Mesenchymal stem cell (in vitro differentiated cells and primary cell): ENCODE results near the gene RAD9B.

ENCODE experiments used
- DNase-seq: peaks from one replicate; pipeline ENCODE4 v3.0.0-alpha.2; 2013
- H2AFZ ChIP-seq: one replicate; pipeline ENCODE4 v1.6.1; 2013; ENCODE audit warnings: low read depth, mild to moderate bottlenecking, control low read depth, inconsistent platforms, low read length, moderate library complexity
- H2AK5ac ChIP-seq: 2 replicates; pipeline ENCODE4 v1.6.1; 2013; ENCODE audit warnings: low read length, moderate library complexity, mild to moderate bottlenecking, inconsistent platforms; ENCODE audit not compliant: severe bottlenecking
- H2BK120ac ChIP-seq: one replicate; pipeline ENCODE4 v1.6.1; 2013; ENCODE audit warnings: low read depth, mild to moderate bottlenecking, inconsistent platforms, low read length, moderate library complexity
- H2BK12ac ChIP-seq, 2 experiments: one replicate each; pipeline ENCODE4 v1.6.1; 2013; ENCODE audit warnings: inconsistent platforms in 2 of 2, low read length in 2 of 2, mild to moderate bottlenecking in 2 of 2, moderate library complexity in 2 of 2, control low read depth in 1 of 2
- H2BK15ac ChIP-seq: one replicate; pipeline ENCODE4 v1.6.1; 2013; ENCODE audit warnings: mild to moderate bottlenecking, low read depth, inconsistent platforms; ENCODE audit not compliant: poor library complexity, severe bottlenecking
- H2BK5ac ChIP-seq: 2 replicates; pipeline ENCODE4 v1.6.1; 2013; ENCODE audit warnings: low read depth, mild to moderate bottlenecking, low read length, control low read depth, inconsistent platforms; ENCODE audit not compliant: poor library complexity, severe bottlenecking
- H3K14ac ChIP-seq, 2 experiments: one replicate each; pipeline ENCODE4 v1.6.1; 2013; ENCODE audit warnings: inconsistent platforms in 2 of 2, low read length in 2 of 2, control low read depth in 1 of 2, mild to moderate bottlenecking in 1 of 2, moderate library complexity in 1 of 2
- H3K18ac ChIP-seq, 2 experiments: one replicate each; pipeline ENCODE4 v1.6.1; 2013; ENCODE audit warnings: inconsistent platforms in 2 of 2, low read length in 2 of 2, control low read depth in 1 of 2, low read depth in 1 of 2, mild to moderate bottlenecking in 1 of 2
- H3K23ac ChIP-seq, 2 experiments: one replicate each; pipeline ENCODE4 v1.6.1; 2013; ENCODE audit warnings: inconsistent platforms in 2 of 2, low read length in 2 of 2, mild to moderate bottlenecking in 2 of 2, moderate library complexity in 2 of 2, control low read depth in 1 of 2
- H3K27ac ChIP-seq: 2 replicates; pipeline ENCODE4 v1.5.1; 2013; ENCODE audit warnings: mild to moderate bottlenecking, moderate library complexity, low read length, control low read depth, inconsistent platforms; ENCODE audit not compliant: poor library complexity, severe bottlenecking
- H3K27me3 ChIP-seq, 2 experiments: 2 replicates each; pipeline versions ENCODE4 v1.6.1 to v1.7.0; 2013; ENCODE audit warnings: low read length in 2 of 2, mild to moderate bottlenecking in 2 of 2, moderate library complexity in 2 of 2, control low read depth in 1 of 2, inconsistent platforms in 1 of 2; ENCODE audit not compliant: control insufficient read depth in 1 of 2, insufficient read depth in 1 of 2
- H3K36me3 ChIP-seq, 2 experiments: 2 replicates each; pipeline versions ENCODE4 v1.6.1 to v1.7.0; 2013; ENCODE audit warnings: low read length in 2 of 2, control low read depth in 1 of 2, inconsistent platforms in 1 of 2, low read depth in 1 of 2, mild to moderate bottlenecking in 1 of 2; ENCODE audit not compliant: insufficient read depth in 2 of 2, control insufficient read depth in 1 of 2
- H3K4ac ChIP-seq, 2 experiments: one replicate each; pipeline ENCODE4 v1.6.1; 2013; ENCODE audit warnings: inconsistent platforms in 2 of 2, low read length in 2 of 2, mild to moderate bottlenecking in 2 of 2, moderate library complexity in 2 of 2, control low read depth in 1 of 2, low read depth in 1 of 2
- H3K4me1 ChIP-seq: 2 replicates; pipeline ENCODE4 v1.6.1; 2013; ENCODE audit warnings: low read depth, low read length, control low read depth; ENCODE audit not compliant: control insufficient read depth, insufficient read depth
- H3K4me2 ChIP-seq: 2 replicates; pipeline ENCODE4 v1.6.1; 2013; ENCODE audit warnings: low read length, mild to moderate bottlenecking, inconsistent platforms; ENCODE audit not compliant: poor library complexity, severe bottlenecking
- H3K4me3 ChIP-seq, 2 experiments: 2 replicates each; pipeline versions ENCODE4 v1.5.1 to v1.7.0; 2013; ENCODE audit warnings: low read length in 2 of 2, mild to moderate bottlenecking in 2 of 2, control low read depth in 1 of 2, low read depth in 1 of 2; ENCODE audit not compliant: insufficient read depth in 1 of 2
- H3K79me1 ChIP-seq: replicated peaks from 2 replicates; pipeline ENCODE4 v1.6.1; 2013; ENCODE audit warnings: mild to moderate bottlenecking, control low read depth, low read length, inconsistent platforms; ENCODE audit not compliant: poor library complexity, severe bottlenecking
- H3K9ac ChIP-seq: 2 replicates; pipeline ENCODE4 v1.7.0; 2013; ENCODE audit warnings: mild to moderate bottlenecking, low read length, moderate library complexity
- H3K9me3 ChIP-seq: 2 replicates; pipeline ENCODE4 v1.7.0; 2013; ENCODE audit warnings: mild to moderate bottlenecking, low read length; ENCODE audit not compliant: control insufficient read depth
- H4K8ac ChIP-seq: one replicate; pipeline ENCODE4 v1.6.1; 2013; ENCODE audit warnings: inconsistent platforms, mild to moderate bottlenecking, low read length, moderate library complexity
- H4K91ac ChIP-seq: one replicate; pipeline ENCODE4 v1.6.1; 2013; ENCODE audit warnings: mild to moderate bottlenecking, low read length, inconsistent platforms
- WGBS: methylation state at CpG from one replicate; pipeline ENCODE4 v1.1.7; 2013; ENCODE audit warnings: mixed read lengths; 5-methylcytosine and 5-hydroxymethylcytosine counted together

Gene RAD9B

GRCh38 chr12:110537605-110538409, 35.7 kb downstream of the RAD9B start:
- Histone ChIP-seq H3K36me3 (peaks cover 12 to 58% of the 10 kb centered on the region in 2 experiments), H3K9me3 (no peaks in the 10 kb centered on the region), H4K91ac (no peak overlapping the region), H3K4me3 (no peak overlapping the region), H3K4ac (peak overlapping the region in 1 of 2 experiments; percentile 8), H2BK15ac (no peak overlapping the region), H2BK12ac (peak overlapping the region in 1 of 2 experiments; percentile 10), H2AFZ (no peak overlapping the region), H3K79me1 (peaks cover 28% of the 10 kb centered on the region), H3K4me2 (no peak overlapping the region), H2BK5ac (no peak overlapping the region), H3K4me1 (no peaks in the 10 kb centered on the region), H4K8ac (peak overlapping the region; percentile 48), H3K27me3 (no peaks in the 10 kb centered on the region), H3K23ac (no peak overlapping the region), H3K14ac (peak overlapping the region in 1 of 2 experiments; percentile 23), H2BK120ac (no peak overlapping the region), H2AK5ac (no peak overlapping the region), H3K18ac (no peak overlapping the region), H3K27ac (no peak overlapping the region), H3K9ac (no peak overlapping the region)
- 97% methylated on average over 9 of the region's 9 CpGs for WGBS
- no peak for DNase-seq

- Histone ChIP-seq H3K9ac (no peak overlapping the region), H3K23ac (no peak overlapping the region), H3K36me3 (peaks cover 12 to 52% of the 10 kb centered on the region in 2 experiments), H2BK5ac (no peak overlapping the region), H4K91ac (no peak overlapping the region), H3K27ac (no peak overlapping the region), H3K14ac (no peak overlapping the region), H3K18ac (peak overlapping the region in 1 of 2 experiments; percentile 37), H3K9me3 (no peaks in the 10 kb centered on the region), H2AK5ac (no peak overlapping the region), H3K4me3 (no peak overlapping the region), H3K79me1 (peaks cover 29% of the 10 kb centered on the region), H4K8ac (no peak overlapping the region), H3K27me3 (no peaks in the 10 kb centered on the region), H2BK120ac (no peak overlapping the region), H2BK15ac (no peak overlapping the region), H3K4ac (no peak overlapping the region), H3K4me1 (no peaks in the 10 kb centered on the region), H3K4me2 (no peak overlapping the region), H2BK12ac (no peak overlapping the region), H2AFZ (no peak overlapping the region)
- 90% methylated on average over 3 of the region's 5 CpGs for WGBS
- no peak for DNase-seq
Observed at GRCh38 chr12:110538869-110539622, 36.9 kb downstream of the RAD9B start.

- peaks cover 27% of the 10 kb centered on the region for H3K79me1 ChIP-seq
- H3K9ac ChIP-seq = no peak overlapping the region
- no peak overlapping the region for H3K14ac ChIP-seq
- H3K9me3 ChIP-seq = no peaks in the 10 kb centered on the region
- no peak overlapping the region for H3K27ac ChIP-seq
- no peak overlapping the region for H3K4me3 ChIP-seq
- H3K18ac ChIP-seq = no peak overlapping the region
- no peaks in the 10 kb centered on the region for H3K4me1 ChIP-seq
- WGBS = 58% methylated on average over 5 of the region's 8 CpGs
- H2BK5ac ChIP-seq = no peak overlapping the region
- H3K4ac ChIP-seq = no peak overlapping the region
- no peak overlapping the region for H2AK5ac ChIP-seq
- H3K27me3 ChIP-seq = no peaks in the 10 kb centered on the region
- H3K4me2 ChIP-seq = no peak overlapping the region
- H4K91ac ChIP-seq = no peak overlapping the region
- DNase-seq = no peak
- H4K8ac ChIP-seq = no peak overlapping the region
- H2BK12ac ChIP-seq = no peak overlapping the region
- peaks cover 12 to 47% of the 10 kb centered on the region in 2 experiments for H3K36me3 ChIP-seq
- no peak overlapping the region for H3K23ac ChIP-seq
- no peak overlapping the region for H2BK15ac ChIP-seq
- no peak overlapping the region for H2BK120ac ChIP-seq
- H2AFZ ChIP-seq = no peak overlapping the region
Observed at GRCh38 chr12:110540048-110540447, 37.9 kb downstream of the RAD9B start.
